HG03139 (cell line): ENCODE measurements around the gene S100Z.
A peak's percentile ranks its signal among the peaks of the same experiment; 100 is the strongest.
"Not testable (repeated sequence)": the region's sequence is repeated elsewhere in the genome, so short reads cannot be mapped to it uniquely, and the experiment has no call there.

Experiments used
- ATAC-seq: cut with Tn5 transposase; IDR thresholded peaks from one replicate; pipeline ENCODE4 v1.9.1; 2021; ENCODE audit not compliant: unreplicated experiment

Gene S100Z

GRCh38 chr5:76945238-76945637 lies 95.4 kb downstream of the S100Z start:
- not testable (repeated sequence) for ATAC-seq

DNA sequence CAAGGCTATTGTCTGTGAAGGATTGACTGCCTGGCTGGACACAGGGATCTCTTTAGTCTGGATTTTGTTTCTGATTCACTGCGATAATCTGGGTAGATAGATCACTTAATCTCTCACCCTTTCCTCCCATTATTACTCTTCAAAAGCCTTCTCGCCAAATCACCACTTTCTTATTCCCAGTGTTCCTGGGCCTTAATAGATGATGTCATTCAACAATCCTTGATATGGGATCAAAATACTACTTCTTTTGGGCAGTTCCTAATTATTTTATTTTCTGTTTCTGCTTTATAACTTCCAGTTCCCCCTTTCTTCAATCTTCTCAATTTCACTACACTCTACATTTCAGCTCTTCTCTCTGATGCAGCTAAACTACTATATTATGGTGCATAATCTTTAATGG lies 96.3 kb downstream of the S100Z start:
- no peak for ATAC-seq

- no peak for ATAC-seq
Measured at GRCh38 chr5:76947082-76947503, 97.3 kb downstream of the S100Z start.

DNA sequence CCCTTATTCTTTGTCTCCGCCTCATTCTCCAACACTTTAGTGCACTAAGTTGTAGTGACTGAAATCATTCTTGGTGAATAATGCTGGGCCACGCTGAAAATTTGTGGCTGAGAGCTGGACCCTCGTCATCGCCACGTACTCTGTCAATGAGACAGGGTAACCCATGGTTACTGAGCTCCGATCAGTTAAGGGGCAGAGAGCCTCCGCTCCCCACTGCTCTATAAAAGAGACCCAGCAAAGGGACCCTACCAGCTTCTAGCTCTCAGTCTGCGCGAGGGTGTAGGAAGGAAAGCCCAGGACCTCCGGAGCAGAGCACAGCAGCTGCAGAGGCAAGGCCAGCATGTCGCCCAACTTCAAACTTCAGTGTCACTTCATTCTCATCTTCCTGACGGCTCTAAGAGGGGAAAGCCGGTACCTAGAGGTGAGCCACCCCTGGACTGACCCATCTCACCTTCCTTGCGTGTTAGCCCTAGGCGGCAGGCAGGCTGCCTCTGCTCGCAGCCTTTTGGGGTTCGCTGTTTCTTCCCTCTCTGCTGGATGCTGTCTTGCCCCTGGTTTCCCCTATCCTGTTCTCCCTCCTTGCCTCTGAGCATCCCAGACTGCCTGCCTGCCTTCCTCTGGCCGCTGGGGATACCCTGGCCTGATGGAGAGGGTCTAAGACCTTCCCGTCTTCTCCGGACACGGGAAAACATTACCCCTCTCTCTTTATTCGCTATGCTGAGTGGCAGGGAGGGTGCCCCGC lies 103.2 kb downstream of the S100Z start, which contains the start of gene CRHBP:
Gene CRHBP, plus strand, starts transcription at position 251 of the 742 bp plus-strand sequence. Its CDS starts 90 bp downstream, at position 341.
- no peak for ATAC-seq

- ATAC-seq: no peak
Measured at GRCh38 chr5:76953551-76954382, 104.0 kb downstream of the S100Z start.

GRCh38 chr5:76954383-76954763 lies 104.6 kb downstream of the S100Z start:
- no peak for ATAC-seq

DNA sequence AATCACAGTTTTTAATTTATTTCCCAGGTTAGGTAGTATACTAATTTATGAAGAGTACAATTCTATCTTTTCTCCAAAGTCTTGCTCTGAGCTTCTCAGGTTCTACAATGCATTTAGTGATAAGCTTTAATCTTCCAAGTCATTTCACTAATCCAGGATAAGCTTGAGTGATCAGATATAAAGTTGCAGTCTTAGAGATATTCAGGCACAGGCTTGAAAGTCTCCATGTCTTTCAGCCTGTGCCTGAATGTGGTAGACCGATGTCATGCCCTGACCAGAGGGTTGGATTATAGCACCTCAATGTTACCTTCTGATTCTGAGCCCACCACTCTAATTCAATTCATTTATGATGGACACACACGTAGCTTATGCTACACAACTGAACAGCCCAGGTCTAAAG lies 106.2 kb downstream of the S100Z start:
- ATAC-seq: no peak

GRCh38 chr5:76958991-76959767 lies 109.4 kb downstream of the S100Z start:
- ATAC-seq: no peak

GRCh38 chr5:76960004-76960625 lies 110.3 kb downstream of the S100Z start:
- ATAC-seq: peak; percentile 63

DNA sequence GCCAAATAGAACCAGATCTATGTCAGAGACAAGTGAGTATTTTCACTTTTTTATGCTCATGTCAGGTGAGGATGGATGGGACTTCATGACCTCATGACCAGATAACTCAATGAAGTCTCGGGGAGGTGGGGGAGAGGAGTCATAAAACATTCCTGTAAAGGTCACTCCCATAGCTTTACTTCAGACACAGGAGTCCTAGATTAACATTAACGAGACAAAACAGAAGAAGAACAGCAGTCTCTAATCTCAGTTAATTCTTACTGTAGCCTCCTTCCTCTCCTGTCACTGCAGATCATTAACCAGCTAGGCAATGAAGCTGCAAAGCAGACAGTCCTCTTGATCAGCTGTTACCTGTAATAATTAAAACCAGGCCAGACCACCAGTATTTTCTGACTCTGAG lies 114.2 kb downstream of the S100Z start:
- ATAC-seq: no peak
